ENCODE results near the gene RERE.

DNA sequence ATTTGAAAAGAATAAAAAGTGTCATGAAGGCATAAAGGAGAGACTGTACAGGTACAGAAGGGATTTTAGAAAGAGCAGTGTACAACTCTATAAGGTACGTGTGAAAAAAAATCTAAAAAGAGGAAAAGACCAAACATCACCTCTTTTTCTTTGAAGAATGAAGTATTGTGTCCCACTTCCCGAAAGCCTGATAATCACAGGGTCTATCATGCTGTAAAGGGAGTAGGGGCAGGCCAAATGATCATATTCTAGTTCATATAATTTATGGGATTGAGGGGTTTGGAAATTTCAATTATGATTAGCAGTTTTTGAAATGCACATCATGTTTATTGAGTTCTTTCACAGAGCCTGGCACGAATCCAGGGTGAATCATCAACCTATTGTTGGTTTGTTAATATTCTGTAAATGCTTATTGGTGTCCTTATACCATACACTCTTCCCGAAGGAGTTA lies 910 bp upstream of the RERE start:
- TF ChIP-seq, protein P1, sequence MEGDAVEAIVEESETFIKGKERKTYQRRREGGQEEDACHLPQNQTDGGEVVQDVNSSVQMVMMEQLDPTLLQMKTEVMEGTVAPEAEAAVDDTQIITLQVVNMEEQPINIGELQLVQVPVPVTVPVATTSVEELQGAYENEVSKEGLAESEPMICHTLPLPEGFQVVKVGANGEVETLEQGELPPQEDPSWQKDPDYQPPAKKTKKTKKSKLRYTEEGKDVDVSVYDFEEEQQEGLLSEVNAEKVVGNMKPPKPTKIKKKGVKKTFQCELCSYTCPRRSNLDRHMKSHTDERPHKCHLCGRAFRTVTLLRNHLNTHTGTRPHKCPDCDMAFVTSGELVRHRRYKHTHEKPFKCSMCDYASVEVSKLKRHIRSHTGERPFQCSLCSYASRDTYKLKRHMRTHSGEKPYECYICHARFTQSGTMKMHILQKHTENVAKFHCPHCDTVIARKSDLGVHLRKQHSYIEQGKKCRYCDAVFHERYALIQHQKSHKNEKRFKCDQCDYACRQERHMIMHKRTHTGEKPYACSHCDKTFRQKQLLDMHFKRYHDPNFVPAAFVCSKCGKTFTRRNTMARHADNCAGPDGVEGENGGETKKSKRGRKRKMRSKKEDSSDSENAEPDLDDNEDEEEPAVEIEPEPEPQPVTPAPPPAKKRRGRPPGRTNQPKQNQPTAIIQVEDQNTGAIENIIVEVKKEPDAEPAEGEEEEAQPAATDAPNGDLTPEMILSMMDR (conservative IDR thresholded peaks at IDR 0.05; ENCODE audit: low read depth in 2 of 2) = no peak
- TF ChIP-seq EZH2phosphoT487 (IDR thresholded peaks at IDR 0.05; ENCODE audit: unreplicated experiment) (no peak), ZNF331 (CRISPR knock-in tag; IDR thresholded peaks at IDR 0.05; ENCODE audit: low read depth) (no peak), EZH2 (IDR thresholded peaks at IDR 0.05; ENCODE audit: low read depth, unreplicated experiment) (no peak), POLR2AphosphoS5 (IDR thresholded peaks at IDR 0.05; ENCODE audit: low read depth) (no peak)
